H1 (cell line): ENCODE results near the gene NADK2.

Experiments used
- ATF2 ChIP-seq: IDR thresholded peaks from 2 replicates; pipeline ENCODE4 v1.6.1; 2012; ENCODE audit warnings: low read length, inconsistent platforms
- CHD2 ChIP-seq: IDR thresholded peaks from 2 replicates; pipeline ENCODE4 v1.6.1; 2012; ENCODE audit warnings: low read length, improper control_type of control experiment
- CTCF ChIP-seq, 3 experiments: IDR thresholded peaks; 1 replicate in 2 of 3; 2 replicates in 1 of 3; pipeline versions ENCODE4 v1.5.1 to v1.6.1; 2011; ENCODE audit warnings: low read length in 3 of 3, mild to moderate bottlenecking in 3 of 3, inconsistent platforms in 2 of 3, low read depth in 1 of 3, moderate library complexity in 1 of 3; ENCODE audit not compliant: insufficient read depth in 1 of 3; ENCODE audit errors: control extremely low read depth in 1 of 3
- JUND ChIP-seq: IDR thresholded peaks from 2 replicates; pipeline ENCODE4 v1.6.1; 2011; ENCODE audit warnings: mild to moderate bottlenecking, improper control_type of control experiment, low read length
- NRF1 ChIP-seq: IDR thresholded peaks from 2 replicates; pipeline ENCODE4 v1.6.1; 2011; ENCODE audit warnings: mild to moderate bottlenecking, low read depth, low read length, improper control_type of control experiment
- SIX5 ChIP-seq: IDR thresholded peaks from 2 replicates; pipeline ENCODE4 v1.6.1; 2011; ENCODE audit warnings: mild to moderate bottlenecking, low read depth, low read length
- USF2 ChIP-seq: IDR thresholded peaks from 2 replicates; pipeline ENCODE4 v1.6.1; 2011; ENCODE audit warnings: low read length, improper control_type of control experiment

GRCh38 chr5:36151434-36152323 is 90.0 kb downstream of the NADK2 start, which contains the start of the genes LMBRD2 and SKP2:
- TF ChIP-seq SIX5 = peak; percentile 85
- TF ChIP-seq CTCF (IDR thresholded peaks at IDR 0.05; ENCODE audit: control extremely low read depth in 1 of 3, insufficient read depth in 1 of 3, low read depth in 1 of 3, low read length in 3 of 3) = no peak
- TF ChIP-seq JUND = peak; percentile 4; the same call in 1 of the 2 replicates
- no peak for TF ChIP-seq NRF1
- TF ChIP-seq USF2 = no peak
- no peak for TF ChIP-seq ATF2
- TF ChIP-seq CHD2 = 0 out of 2 replicates have a peak, but pooled peaks have one; percentile 19
